ENCODE data around the gene PHKG2. TPM values are rescaled to one million over a fixed set of nuclear protein-coding genes. Genes with fewer than 3 reads are reported as not detected.

PHKG2 gene
- polyA plus RNA-seq, 3 donors = 11.8 to 22.0 (median 15.2) TPM

- WGBS, 3 donors = 96% methylated on average over 63 of the region's 63 CpGs
- H3K27ac ChIP-seq (ENCODE audit: low read depth, low read length) = no peak overlapping the region
Observed at GRCh38 chr16:30782486-30783279, 34.5 kb downstream of the PHKG2 start.

GRCh38 chr16:30783280-30784109, 35.3 kb downstream of the PHKG2 start:
- WGBS, 3 donors = 93 to 95% (median 94%) methylated on average over 57 of the region's 57 CpGs
- H3K27ac ChIP-seq (ENCODE audit: low read depth, low read length) = no peak overlapping the region

- WGBS, 3 donors = 84 to 87% (median 87%) methylated on average over 15 to 18 of the region's 18 CpGs
- no peak overlapping the region for H3K27ac ChIP-seq (ENCODE audit: low read depth, low read length)
Observed at GRCh38 chr16:30784215-30784614, 36.0 kb downstream of the PHKG2 start.

GRCh38 chr16:30785126-30786106, 37.2 kb downstream of the PHKG2 start:
- 71 to 73% (median 73%) methylated on average over 7 of the region's 7 CpGs for WGBS, 3 donors
- H3K27ac ChIP-seq (ENCODE audit: low read depth, low read length) = no peak overlapping the region

GRCh38 chr16:30786115-30786935, 38.1 kb downstream of the PHKG2 start:
- WGBS, 3 donors = 3 to 7% (median 5%) methylated on average over 42 to 57 of the region's 57 CpGs
- H3K27ac ChIP-seq (ENCODE audit: low read depth, low read length) = no peak overlapping the region

- H3K27ac ChIP-seq (ENCODE audit: low read depth, low read length) = no peak within 1 kb of the TSS
- 1% methylated on average over 35 to 37 of the region's 37 CpGs for WGBS, 3 donors
Observed at GRCh38 chr16:30786936-30787612, 38.8 kb downstream of the PHKG2 start, which contains the start of gene ZNF629. Gene ZNF629 (minus strand): TSS chr16:30787205. CDS start chr16:30784482, 2,723 bp downstream.

GRCh38 chr16:30787613-30788378, 39.6 kb downstream of the PHKG2 start:
- WGBS, 3 donors = 32 to 47% (median 40%) methylated on average over 11 of the region's 11 CpGs

GRCh38 chr16:30793508-30794069, 45.4 kb downstream of the PHKG2 start:
- no peak overlapping the region for H3K27ac ChIP-seq (ENCODE audit: low read depth, low read length)
- WGBS, 3 donors = 81 to 89% (median 86%) methylated on average over 7 of the region's 7 CpGs

More at GRCh38 chr16:30787613-30788378, 39.6 kb downstream of the PHKG2 start:
- no peak overlapping the region for H3K27ac ChIP-seq (ENCODE audit: low read depth, low read length)

- no peak overlapping the region for H3K27ac ChIP-seq (ENCODE audit: low read depth, low read length)
- WGBS, 3 donors = 92 to 96% (median 93%) methylated on average over 3 of the region's 3 CpGs
Observed at GRCh38 chr16:30794634-30795033, 46.4 kb downstream of the PHKG2 start.

- 77 to 81% (median 78%) methylated on average over 8 of the region's 8 CpGs for WGBS, 3 donors
- no peak overlapping the region for H3K27ac ChIP-seq (ENCODE audit: low read depth, low read length)
Observed at GRCh38 chr16:30797670-30798309, 49.6 kb downstream of the PHKG2 start.

Other genes with a start within 250 kb of the PHKG2 start
- gene ZNF768, start 221.9 kb upstream of the PHKG2 start, polyA plus RNA-seq = 10 to 100 TPM; 17.8 to 33.9 (median 22.3) TPM
- 1 to 10 TPM; 3.8 to 6.1 (median 5.3) TPM for gene ZNF747, start 213.6 kb upstream of the PHKG2 start, polyA plus RNA-seq
- gene ZNF764, start 190.1 kb upstream of the PHKG2 start, polyA plus RNA-seq = 1 to 10 TPM; 3.0 to 4.8 (median 3.8) TPM
- 10 to 100 TPM in 1 of 3 donors, 1 to 10 TPM in 2; 8.7 to 21.9 (median 9.7) TPM for gene ZNF688, start 176.7 kb upstream of the PHKG2 start, polyA plus RNA-seq
- gene ZNF785, start 162.7 kb upstream of the PHKG2 start, polyA plus RNA-seq = 1 to 10 TPM; 3.8 to 5.7 (median 4.4) TPM
- gene ZNF689, start 138.0 kb upstream of the PHKG2 start, polyA plus RNA-seq = 1 to 10 TPM; 3.7 to 4.2 (median 4.2) TPM
- 10 to 100 TPM; 27.8 to 54.7 (median 30.6) TPM for gene PRR14, start 97.5 kb upstream of the PHKG2 start, polyA plus RNA-seq
- 10 to 100 TPM; 17.0 to 32.2 (median 32.1) TPM for gene FBRS, start 90.0 kb upstream of the PHKG2 start, polyA plus RNA-seq
- 10 to 100 TPM in 2 of 3 donors, 1 to 10 TPM in 1; 7.3 to 16.8 (median 16.5) TPM for gene SRCAP, start 49.3 kb upstream of the PHKG2 start, polyA plus RNA-seq
- gene CFAP119, start 13.6 kb downstream of the PHKG2 start, polyA plus RNA-seq = 1 to 10 TPM; 1.5 to 3.8 (median 1.6) TPM
- gene RNF40, start 13.9 kb downstream of the PHKG2 start, polyA plus RNA-seq = 10 to 100 TPM; 26.3 to 65.7 (median 39.7) TPM
- gene ZNF629, start 38.8 kb downstream of the PHKG2 start, polyA plus RNA-seq = 1 to 10 TPM; 3.4 to 6.2 (median 5.6) TPM
- 10 to 100 TPM; 11.8 to 52.1 (median 22.0) TPM for gene BCL7C, start 145.7 kb downstream of the PHKG2 start, polyA plus RNA-seq
- gene CTF1, start 148.2 kb downstream of the PHKG2 start, polyA plus RNA-seq = 1 to 10 TPM; 1.9 to 9.2 (median 5.8) TPM
- 1 to 10 TPM; 3.6 to 9.1 (median 5.3) TPM for gene FBXL19, start 175.1 kb downstream of the PHKG2 start, polyA plus RNA-seq
- gene ORAI3, start 200.6 kb downstream of the PHKG2 start, polyA plus RNA-seq = 10 to 100 TPM; 11.3 to 16.3 (median 14.6) TPM
- gene SETD1A, start 209.3 kb downstream of the PHKG2 start, polyA plus RNA-seq = 10 to 100 TPM in 2 of 3 donors, 1 to 10 TPM in 1; 5.1 to 13.0 (median 10.8) TPM
- 10 to 100 TPM; 23.3 to 31.2 (median 26.8) TPM for gene HSD3B7, start 236.8 kb downstream of the PHKG2 start, polyA plus RNA-seq